Panc1 (cell line): ENCODE data around the gene ITGBL1. TPM values are rescaled to one million over a fixed set of nuclear protein-coding genes. Genes with fewer than 3 reads are reported as not detected.

Source experiments
- ATAC-seq: fragments of 200-7000 bp; cut with Tn5 transposase; 2 replicates; pipeline ENCODE4 v1.9.1; 2020; ENCODE audit warnings: mild to moderate bottlenecking, moderate library complexity
- BruUV-seq: library from RNA; stranded (reverse); fragments of 400-500 nt; replicated peaks from 2 replicates; lab custom pipeline; 2021; lab: Mats Ljungman, UMichigan
- CTCF ChIA-PET: fragments of 300-600 bp; sonication (Branson Sonifier 250); formaldehyde crosslinking; loops from one replicate; lab custom pipeline; 2022; ENCODE audit warnings: antibody characterized with exemption; lab: Charles Lee
- POLR2A ChIA-PET: fragments of 300-600 bp; sonication (Branson Sonifier 250); formaldehyde crosslinking; loops from one replicate; lab custom pipeline; 2022; ENCODE audit warnings: antibody characterized with exemption; lab: Charles Lee
- DNase-seq: peaks from one replicate; pipeline ENCODE4 v3.0.0-alpha.2; 2010; ENCODE audit warnings: low read depth, low spot score
- H3K27ac ChIP-seq: 2 replicates; pipeline ENCODE4 v1.5.1; 2011; ENCODE audit warnings: mild to moderate bottlenecking, low read length, inconsistent platforms
- H3K27me3 ChIP-seq: fragments of 200-500 bp; sonication (Bioruptor generic); 2 replicates; pipeline ENCODE4 v1.6.0; 2014; ENCODE audit warnings: low read length, inconsistent platforms; ENCODE audit not compliant: control insufficient read depth, insufficient read depth
- H3K36me3 ChIP-seq: fragments of 200-500 bp; sonication (Bioruptor generic); 2 replicates; pipeline ENCODE4 v1.5.1; 2014; ENCODE audit warnings: inconsistent platforms, mild to moderate bottlenecking, low read length, moderate library complexity; ENCODE audit not compliant: control insufficient read depth, insufficient read depth
- H3K4me1 ChIP-seq: 2 replicates; pipeline ENCODE4 v1.5.1; 2011; ENCODE audit warnings: inconsistent platforms, mild to moderate bottlenecking, low read length, moderate library complexity; ENCODE audit not compliant: control insufficient read depth, insufficient read depth
- H3K4me3 ChIP-seq, 2 experiments: 2 replicates each; pipeline ENCODE4 v1.5.1; 2011 to 2012; ENCODE audit warnings: low read depth in 2 of 2, low read length in 2 of 2, mild to moderate bottlenecking in 2 of 2, inconsistent platforms in 1 of 2, moderate library complexity in 1 of 2
- H3K9me3 ChIP-seq: fragments of 200-500 bp; sonication (Bioruptor generic); 2 replicates; pipeline ENCODE4 v1.5.1; 2014; ENCODE audit warnings: low read depth, mild to moderate bottlenecking, inconsistent platforms, low read length, moderate library complexity; ENCODE audit not compliant: control insufficient read depth, insufficient read depth
- POLR2AphosphoS5 ChIP-seq: IDR thresholded peaks from 2 replicates; pipeline ENCODE4 v1.6.1; 2012; ENCODE audit warnings: mild to moderate bottlenecking, low read depth, low read length, moderate library complexity
- REST ChIP-seq, 2 experiments: IDR thresholded peaks; 2 replicates each; pipeline ENCODE4 v1.6.1; 2011 to 2012; ENCODE audit warnings: low read depth in 2 of 2, control low read depth in 1 of 2, low read length in 1 of 2, mild to moderate bottlenecking in 1 of 2, moderate library complexity in 1 of 2; ENCODE audit not compliant: insufficient read depth in 1 of 2
- SIN3A ChIP-seq: IDR thresholded peaks from 2 replicates; pipeline ENCODE4 v1.6.1; 2012; ENCODE audit warnings: low read depth, mild to moderate bottlenecking, low read length, moderate library complexity, borderline replicate concordance; ENCODE audit not compliant: insufficient read depth
- TCF7L2 ChIP-seq: IDR thresholded peaks from 2 replicates; pipeline ENCODE4 v1.6.1; 2011; ENCODE audit warnings: mild to moderate bottlenecking, low read depth, low read length, inconsistent platforms
- in situ Hi-C: cut with HindIII; loops from 2 replicates; pipeline ENCODE4 v1.10.0; 2016; ENCODE audit warnings: low sequenced_read_pairs, low pct_unique_long_range_greater_than_20kb
- intact Hi-C: fragments of 100-400 bp; cut with micrococcal nuclease; formaldehyde crosslinking; loops from one replicate; pipeline ENCODE4 v1.10.0; 2022; ENCODE audit not compliant: unreplicated experiment
- total RNA-seq: library from RNA; stranded (reverse); gene quantifications from one replicate; pipeline ENCODE4 v1.2.1, GENCODE V29; 2021; ENCODE audit not compliant: unreplicated experiment
- TF ChIP-seq, protein P1 (sequence below): fragments of 450-650 bp; IDR thresholded peaks from 2 replicates; pipeline ENCODE4 v1.5.1; 2017; ENCODE audit warnings: mild to moderate bottlenecking

ITGBL1 gene
- total RNA-seq, 1 experiment from 2014 or later = 14.3 TPM

- H3K27me3 ChIP-seq = no peaks in the 10 kb centered on the region
- H3K36me3 ChIP-seq = no peaks in the 10 kb centered on the region
- H3K27ac ChIP-seq = no peak overlapping the region
- intact Hi-C loops (no loop called here), in situ Hi-C loops (no loop called here)
- ChIA-PET CTCF (no interaction called here), POLR2A (no interaction called here)
- H3K4me1 ChIP-seq = no peaks in the 10 kb centered on the region
- DNase-seq (no peak), ATAC-seq (no peak)
- no TSS peak for BruUV-seq
- no peak overlapping the region for H3K4me3 ChIP-seq
- H3K9me3 ChIP-seq = no peaks in the 10 kb centered on the region
- TF ChIP-seq REST (IDR thresholded peaks at IDR 0.05; ENCODE audit: insufficient read depth in 1 of 2, low read depth in 2 of 2, low read length in 1 of 2) = no peak
- no peak for TF ChIP-seq POLR2AphosphoS5
- TF ChIP-seq, protein P1, sequence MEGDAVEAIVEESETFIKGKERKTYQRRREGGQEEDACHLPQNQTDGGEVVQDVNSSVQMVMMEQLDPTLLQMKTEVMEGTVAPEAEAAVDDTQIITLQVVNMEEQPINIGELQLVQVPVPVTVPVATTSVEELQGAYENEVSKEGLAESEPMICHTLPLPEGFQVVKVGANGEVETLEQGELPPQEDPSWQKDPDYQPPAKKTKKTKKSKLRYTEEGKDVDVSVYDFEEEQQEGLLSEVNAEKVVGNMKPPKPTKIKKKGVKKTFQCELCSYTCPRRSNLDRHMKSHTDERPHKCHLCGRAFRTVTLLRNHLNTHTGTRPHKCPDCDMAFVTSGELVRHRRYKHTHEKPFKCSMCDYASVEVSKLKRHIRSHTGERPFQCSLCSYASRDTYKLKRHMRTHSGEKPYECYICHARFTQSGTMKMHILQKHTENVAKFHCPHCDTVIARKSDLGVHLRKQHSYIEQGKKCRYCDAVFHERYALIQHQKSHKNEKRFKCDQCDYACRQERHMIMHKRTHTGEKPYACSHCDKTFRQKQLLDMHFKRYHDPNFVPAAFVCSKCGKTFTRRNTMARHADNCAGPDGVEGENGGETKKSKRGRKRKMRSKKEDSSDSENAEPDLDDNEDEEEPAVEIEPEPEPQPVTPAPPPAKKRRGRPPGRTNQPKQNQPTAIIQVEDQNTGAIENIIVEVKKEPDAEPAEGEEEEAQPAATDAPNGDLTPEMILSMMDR = no peak
- no peak for TF ChIP-seq TCF7L2
- no peak for TF ChIP-seq SIN3A
These were observed 275.5 kb downstream of the ITGBL1 start for GRCh38 chr13:101728021-101728420.

- H3K4me1 ChIP-seq = no peaks in the 10 kb centered on the region
- CTCF ChIA-PET = no interaction called here
- H3K9me3 ChIP-seq = no peaks in the 10 kb centered on the region
- H3K4me3 ChIP-seq = no peak overlapping the region
- DNase-seq (no peak), ATAC-seq (no peak)
- BruUV-seq = no TSS peak
- no peaks in the 10 kb centered on the region for H3K27me3 ChIP-seq
- TF ChIP-seq POLR2AphosphoS5 (no peak), TCF7L2 (no peak), REST (IDR thresholded peaks at IDR 0.05; ENCODE audit: insufficient read depth in 1 of 2, low read depth in 2 of 2, low read length in 1 of 2) (no peak), SIN3A (no peak)
- TF ChIP-seq, protein P1 = no peak
- intact Hi-C loops (no loop called here), in situ Hi-C loops (no loop called here)
- POLR2A ChIA-PET = no interaction called here
- no peaks in the 10 kb centered on the region for H3K36me3 ChIP-seq
- H3K27ac ChIP-seq = no peak overlapping the region
These were observed 276.1 kb downstream of the ITGBL1 start for GRCh38 chr13:101728615-101729014.
